Testis (tissue), 3 donors: ENCODE data around the gene MAPK10. TPM values are rescaled to one million over a fixed set of nuclear protein-coding genes. Genes with fewer than 3 reads are reported as not detected.
"Not testable (repeated sequence)": the region's sequence is repeated elsewhere in the genome, so short reads cannot be mapped to it uniquely, and the experiment has no call there.

Experiments
- DNase-seq: peaks from one replicate; pipeline ENCODE4 v3.0.0-alpha.2; 2019
- H3K27ac ChIP-seq, 2 donors: fragments of 200-600 bp; sonication (generic); one replicate each; pipeline ENCODE4 v1.5.1; 2019
- H3K27me3 ChIP-seq: fragments of 200-600 bp; sonication (generic); one replicate; pipeline ENCODE4 v1.5.1; 2019
- H3K36me3 ChIP-seq: fragments of 200-600 bp; sonication (generic); one replicate; pipeline ENCODE4 v1.5.1; 2017; ENCODE audit warnings: low read depth; ENCODE audit errors: missing control alignments
- H3K4me1 ChIP-seq: fragments of 200-600 bp; sonication (generic); one replicate; pipeline ENCODE4 v1.5.1; 2019
- H3K4me3 ChIP-seq, 2 donors: fragments of 200-600 bp; sonication (generic); one replicate each; pipeline ENCODE4 v1.5.1; 2017 to 2019
- H3K9me3 ChIP-seq: fragments of 200-600 bp; sonication (generic); one replicate; pipeline ENCODE4 v1.5.1; 2017
- CTCF ChIP-seq, 3 experiments: fragments of 450-650 bp in 2 of 3; fragments of 200-600 bp in 1 of 3; sonication (generic) in 1 of 3; IDR thresholded peaks; one replicate each; pipeline ENCODE4 v1.5.1; 2016 to 2019; ENCODE audit warnings: antibody characterized with exemption in 3 of 3, mild to moderate bottlenecking in 2 of 3, moderate library complexity in 1 of 3
- POLR2A ChIP-seq: fragments of 450-650 bp; IDR thresholded peaks from one replicate; pipeline ENCODE4 v1.6.1; 2017; ENCODE audit warnings: antibody characterized with exemption, mild to moderate bottlenecking, moderate library complexity
- WGBS, 2 donors: methylation state at CpG; one replicate each; pipeline ENCODE4 v1.1.5; 2018; 5-methylcytosine and 5-hydroxymethylcytosine counted together
- intact Hi-C: fragments of 100-400 bp; cut with DNase I; formaldehyde crosslinking; loops from one replicate; pipeline ENCODE4 v1.15.1; 2023; ENCODE audit warnings: low total_unique reads
- polyA plus RNA-seq: library from polyadenylated mRNA; stranded (reverse); fragments of 350-450 nt; fragmentation: Illumina TruSeq; extraction: RNeasy Lipid Tissue Mini Kit (QIAGEN cat#74804); gene quantifications from one replicate; pipeline ENCODE4 v1.2.3, GENCODE V29; 2014; ENCODE audit warnings: low read depth, low replicate concordance; ENCODE audit not compliant: insufficient read depth
- total RNA-seq, 2 donors: library from RNA; depleted of rRNA; stranded (reverse); fragments of >200 nt; gene quantifications; one replicate each; pipeline ENCODE4 v1.2.3, GENCODE V29; 2016

The MAPK10 gene
- total and polyA plus RNA-seq, 3 donors from 2014 or later = 56.1 to 64.6 (median 61.1) TPM

GRCh38 chr4:86089053-86089452, 270.8 kb downstream of the MAPK10 start:
- TF ChIP-seq CTCF (IDR thresholded peaks at IDR 0.05) = no peak
- no peak for TF ChIP-seq POLR2A
- H3K36me3 ChIP-seq = no peaks in the 10 kb centered on the region
- 68 to 77% methylated on average over 1 of the region's 1 CpG for WGBS, 2 donors
- intact Hi-C loops = no loop called here
- H3K4me1 ChIP-seq = no peaks in the 10 kb centered on the region
- no peak for DNase-seq
- H3K27ac ChIP-seq = no peak overlapping the region
- H3K27me3 ChIP-seq = no peaks in the 10 kb centered on the region
- H3K9me3 ChIP-seq = no peaks in the 10 kb centered on the region
- H3K4me3 ChIP-seq = no peak overlapping the region

GRCh38 chr4:86075796-86076195, 284.1 kb downstream of the MAPK10 start:
- H3K9me3 ChIP-seq, H3K27ac ChIP-seq, H3K4me1 ChIP-seq, H3K27me3 ChIP-seq, intact Hi-C loops, H3K36me3 ChIP-seq, DNase-seq, H3K4me3 ChIP-seq: not testable (repeated sequence)
- WGBS, 2 donors = 83 to 89% methylated on average over 10 to 15 of the region's 15 CpGs

GRCh38 chr4:86060341-86060740, 299.5 kb downstream of the MAPK10 start:
- 83 to 97% methylated on average over 1 of the region's 1 CpG for WGBS, 2 donors
- no peak for DNase-seq
- H3K27ac ChIP-seq = no peak overlapping the region

GRCh38 chr4:86058621-86059020, 301.2 kb downstream of the MAPK10 start:
- DNase-seq = no peak
- no peak overlapping the region for H3K27ac ChIP-seq
- H3K36me3 ChIP-seq = no peaks in the 10 kb centered on the region
- intact Hi-C loops = no loop called here
- no peak overlapping the region for H3K4me3 ChIP-seq
- no peak for TF ChIP-seq POLR2A
- TF ChIP-seq CTCF (IDR thresholded peaks at IDR 0.05) = no peak
- no peaks in the 10 kb centered on the region for H3K27me3 ChIP-seq
- H3K4me1 ChIP-seq = no peaks in the 10 kb centered on the region
- H3K9me3 ChIP-seq = no peaks in the 10 kb centered on the region

More at GRCh38 chr4:86060341-86060740, 299.5 kb downstream of the MAPK10 start:
- Histone ChIP-seq H3K27me3 (no peaks in the 10 kb centered on the region), H3K9me3 (no peaks in the 10 kb centered on the region), H3K4me1 (no peaks in the 10 kb centered on the region), H3K4me3 (no peak overlapping the region), H3K36me3 (no peaks in the 10 kb centered on the region)
- TF ChIP-seq POLR2A (no peak), CTCF (IDR thresholded peaks at IDR 0.05) (no peak)
- intact Hi-C loops = no loop called here

GRCh38 chr4:86055898-86056297, 304.0 kb downstream of the MAPK10 start:
- DNase-seq = no peak
- no peaks in the 10 kb centered on the region for H3K9me3 ChIP-seq
- no peaks in the 10 kb centered on the region for H3K27me3 ChIP-seq
- H3K4me3 ChIP-seq = no peak overlapping the region
- H3K36me3 ChIP-seq = no peaks in the 10 kb centered on the region
- WGBS, 2 donors = 46 to 56% methylated on average over 1 of the region's 1 CpG
- no peak overlapping the region for H3K27ac ChIP-seq
- H3K4me1 ChIP-seq = no peaks in the 10 kb centered on the region
- TF ChIP-seq CTCF (IDR thresholded peaks at IDR 0.05) (no peak), POLR2A (no peak)
- intact Hi-C loops = no loop called here
